Skeletal muscle satellite cell (primary cell): Measurements from ENCODE around the gene ZNF174. TPM values are rescaled to one million over a fixed set of nuclear protein-coding genes. Genes with fewer than 3 reads are reported as not detected.

Experiments used
- H3K27me3 ChIP-seq: 2 replicates; pipeline ENCODE4 v1.7.0; 2013; ENCODE audit warnings: low read length; ENCODE audit not compliant: control insufficient read depth, insufficient read depth
- H3K36me3 ChIP-seq: 2 replicates; pipeline ENCODE4 v1.7.0; 2013; ENCODE audit warnings: mild to moderate bottlenecking, control low read depth, low read length; ENCODE audit not compliant: insufficient read depth
- H3K4me1 ChIP-seq: 2 replicates; pipeline ENCODE4 v1.7.0; 2013; ENCODE audit warnings: low read length; ENCODE audit not compliant: control insufficient read depth, insufficient read depth
- H3K4me2 ChIP-seq: 2 replicates; pipeline ENCODE4 v1.7.0; 2013; ENCODE audit warnings: mild to moderate bottlenecking, low read length
- H3K4me3 ChIP-seq: 2 replicates; pipeline ENCODE4 v1.7.0; 2013; ENCODE audit warnings: low read length
- H3K9ac ChIP-seq: 2 replicates; pipeline ENCODE4 v1.7.0; 2013; ENCODE audit warnings: mild to moderate bottlenecking, low read depth, low read length, moderate library complexity
- H3K9me3 ChIP-seq: replicated peaks from 2 replicates; pipeline ENCODE4 v1.7.0; 2013; ENCODE audit warnings: mild to moderate bottlenecking, control low read depth, low read length
- total RNA-seq: library from RNA; depleted of rRNA; stranded (reverse); fragments of >200 nt; gene quantifications from 2 replicates; pipeline ENCODE4 v1.2.3, GENCODE V29; 2012; rRNA removed

The ZNF174 gene
- total RNA-seq: 6.3 and 7.4 TPM in 2 replicates

DNA sequence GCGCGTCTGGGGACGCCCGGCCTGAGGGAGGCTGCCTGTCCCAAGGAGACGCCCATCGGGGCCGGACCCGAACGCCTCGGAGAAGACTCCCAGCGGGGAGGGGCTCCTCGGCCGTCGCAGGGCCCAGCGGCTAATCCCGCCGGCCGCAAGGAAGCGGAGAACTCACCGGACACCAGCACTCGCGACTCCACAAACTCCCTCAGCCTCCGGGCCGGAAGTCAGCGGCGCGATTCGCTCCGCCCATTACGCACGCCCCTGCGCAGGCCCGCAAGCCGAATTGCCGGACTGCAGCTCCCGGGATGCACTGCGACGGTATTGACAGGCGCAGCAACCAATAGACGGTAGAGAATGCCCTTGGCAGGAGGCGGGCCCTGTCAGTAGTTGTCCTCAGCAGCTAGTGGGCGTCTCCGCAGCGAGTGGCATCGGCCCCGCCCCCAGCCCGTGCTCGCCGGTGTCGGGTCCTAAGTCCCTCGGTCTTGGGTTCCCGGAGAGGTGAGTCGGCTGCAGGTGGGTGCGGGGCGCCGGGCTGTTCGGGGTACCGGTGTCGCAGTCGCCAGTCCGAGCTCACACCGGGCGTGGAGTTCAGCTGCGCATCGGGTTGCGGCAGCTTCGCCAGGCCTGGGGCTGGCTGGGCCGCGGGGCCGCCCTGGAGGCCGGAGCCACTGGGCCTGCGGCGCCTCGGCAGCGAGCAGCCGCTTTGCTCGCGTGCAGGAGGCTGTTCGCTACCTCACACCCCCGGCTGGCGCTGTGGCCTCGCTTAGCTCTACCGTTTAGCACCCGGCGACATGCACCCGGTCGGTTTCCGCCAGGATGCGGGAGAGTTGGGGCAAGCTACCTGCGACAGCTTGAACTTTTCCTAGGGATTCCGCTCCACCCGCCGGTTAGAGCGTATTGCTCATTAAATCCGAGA is at the start of gene ZNF174, which contains the start of gene ZSCAN32:
Gene ZNF174 (plus strand): TSS at position 437 of the 910 bp plus-strand sequence. CDS start 790 bp downstream, outside the sequence.
Gene ZSCAN32 (minus strand): TSS at position 226 of the 910 bp plus-strand sequence. CDS start 3,447 bp downstream, outside the sequence.
- Histone ChIP-seq H3K9me3 (peaks cover 1% of the 10 kb centered on the region), H3K27me3 (no peaks in the 10 kb centered on the region), H3K36me3 (peaks cover 51% of the 10 kb centered on the region), H3K4me2 (peak within 1 kb of the TSS; percentile 93), H3K9ac (peak within 1 kb of the TSS; percentile 92), H3K4me1 (peaks cover 3% of the 10 kb centered on the region), H3K4me3 (peak within 1 kb of the TSS; percentile 84)

DNA sequence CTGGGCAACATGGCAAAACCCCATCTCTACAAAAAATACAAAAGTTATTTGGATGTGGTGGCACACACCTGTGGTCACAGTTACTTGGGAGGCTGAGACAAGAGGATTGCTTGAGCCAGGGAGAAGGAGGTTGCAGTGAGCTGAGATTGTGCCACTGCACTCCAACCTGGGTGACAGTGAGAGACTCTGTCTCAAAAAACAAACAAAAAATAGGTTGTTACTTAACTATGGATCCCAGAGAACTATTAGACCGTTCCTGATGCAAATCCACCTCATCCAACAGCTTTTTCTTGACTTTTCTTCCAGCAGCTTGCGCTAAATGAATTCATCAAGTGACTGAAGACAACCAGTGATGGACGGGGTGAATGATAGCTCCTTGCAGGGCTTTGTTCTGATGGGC is 45.4 kb upstream of the ZNF174 start, which contains the start of gene OR2C1:
Gene OR2C1 (plus strand): TSS at position 301 of the 400 bp plus-strand sequence. CDS start 52 bp downstream, at position 353.
- Histone ChIP-seq H3K4me3 (no peak within 1 kb of the TSS), H3K4me1 (peaks cover 7% of the 10 kb centered on the region), H3K9ac (no peak within 1 kb of the TSS), H3K36me3 (no peaks in the 10 kb centered on the region), H3K27me3 (peaks cover 3% of the 10 kb centered on the region), H3K9me3 (no peaks in the 10 kb centered on the region), H3K4me2 (no peak within 1 kb of the TSS)

- H3K36me3 ChIP-seq: no peaks in the 10 kb centered on the region
- H3K4me3 ChIP-seq: no peak overlapping the region
- H3K9me3 ChIP-seq: no peaks in the 10 kb centered on the region
- peaks cover 3% of the 10 kb centered on the region for H3K27me3 ChIP-seq
- H3K9ac ChIP-seq: no peak overlapping the region
- no peak overlapping the region for H3K4me2 ChIP-seq
- H3K4me1 ChIP-seq: peaks cover 7% of the 10 kb centered on the region
Measured at GRCh38 chr16:3356118-3356517, 44.9 kb upstream of the ZNF174 start.

- no peak overlapping the region for H3K4me2 ChIP-seq
- no peaks in the 10 kb centered on the region for H3K27me3 ChIP-seq
- H3K4me3 ChIP-seq: no peak overlapping the region
- peaks cover 7% of the 10 kb centered on the region for H3K4me1 ChIP-seq
- H3K36me3 ChIP-seq: no peaks in the 10 kb centered on the region
- no peak overlapping the region for H3K9ac ChIP-seq
- H3K9me3 ChIP-seq: no peaks in the 10 kb centered on the region
Measured at GRCh38 chr16:3358871-3359270, 42.1 kb upstream of the ZNF174 start.

GRCh38 chr16:3362931-3363330 is 38.1 kb upstream of the ZNF174 start:
- Histone ChIP-seq H3K27me3 (no peaks in the 10 kb centered on the region), H3K4me2 (no peak overlapping the region), H3K4me1 (peaks cover 9% of the 10 kb centered on the region), H3K4me3 (no peak overlapping the region), H3K9ac (no peak overlapping the region), H3K9me3 (no peaks in the 10 kb centered on the region), H3K36me3 (no peaks in the 10 kb centered on the region)

DNA sequence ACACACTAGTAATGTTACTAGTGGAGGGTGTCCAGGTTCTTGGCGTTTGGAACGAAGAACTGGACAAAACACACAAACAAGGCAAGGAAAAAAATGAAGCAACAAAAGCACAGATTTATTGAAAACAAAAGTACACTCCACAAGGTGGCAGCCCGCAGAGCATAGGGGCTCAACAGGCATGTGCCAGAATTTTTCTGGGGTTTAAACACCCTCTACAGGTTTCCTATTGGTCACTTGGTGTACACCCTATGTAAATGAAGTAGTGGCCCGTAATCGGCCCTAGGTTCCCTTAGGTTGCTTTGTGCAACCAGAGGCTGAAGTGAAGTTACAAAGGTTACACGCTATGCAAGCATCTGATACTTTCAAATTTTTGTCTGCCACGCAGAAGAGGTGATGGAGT is 37.2 kb upstream of the ZNF174 start:
- no peaks in the 10 kb centered on the region for H3K36me3 ChIP-seq

DNA sequence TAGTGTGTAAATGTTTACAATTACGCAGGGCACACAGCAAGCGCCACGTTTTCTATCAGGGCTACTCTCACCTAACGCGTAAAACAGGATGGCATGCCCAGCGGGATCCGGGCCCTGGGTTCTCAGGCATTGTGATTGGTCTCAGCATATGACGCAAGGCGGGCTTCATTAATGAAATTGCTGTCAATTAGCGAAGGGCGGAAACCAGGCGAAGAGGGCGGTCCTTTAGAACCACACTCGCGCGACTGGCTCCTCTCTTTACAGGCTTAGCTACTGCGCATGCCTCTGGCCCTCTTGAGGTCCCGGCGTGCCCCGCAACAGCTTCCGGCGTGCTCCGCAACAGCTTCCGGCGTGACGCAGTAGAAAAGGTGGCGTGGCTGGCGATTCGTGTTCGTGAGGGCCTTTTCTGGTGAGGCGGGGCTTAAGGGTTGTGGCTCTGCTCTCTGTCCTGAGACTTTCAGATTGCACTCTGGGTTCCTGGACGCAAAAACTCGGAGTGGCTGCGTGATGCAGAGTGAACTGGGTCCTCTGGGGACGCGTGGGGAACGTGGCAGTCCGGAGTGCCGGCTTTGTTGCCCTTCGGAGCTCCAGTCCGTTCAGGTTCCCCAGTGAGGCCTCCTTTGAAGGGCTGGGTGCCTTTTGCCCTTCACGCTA is 36.1 kb upstream of the ZNF174 start:
- peak overlapping the region; percentile 82 for H3K9ac ChIP-seq

More for the DNA sequence above, 37.2 kb upstream of the ZNF174 start:
- H3K4me1 ChIP-seq: peaks cover 9% of the 10 kb centered on the region
- H3K9ac ChIP-seq: no peak overlapping the region
- no peak overlapping the region for H3K4me2 ChIP-seq
- no peaks in the 10 kb centered on the region for H3K9me3 ChIP-seq
- H3K27me3 ChIP-seq: no peaks in the 10 kb centered on the region
- H3K4me3 ChIP-seq: no peak overlapping the region

DNA sequence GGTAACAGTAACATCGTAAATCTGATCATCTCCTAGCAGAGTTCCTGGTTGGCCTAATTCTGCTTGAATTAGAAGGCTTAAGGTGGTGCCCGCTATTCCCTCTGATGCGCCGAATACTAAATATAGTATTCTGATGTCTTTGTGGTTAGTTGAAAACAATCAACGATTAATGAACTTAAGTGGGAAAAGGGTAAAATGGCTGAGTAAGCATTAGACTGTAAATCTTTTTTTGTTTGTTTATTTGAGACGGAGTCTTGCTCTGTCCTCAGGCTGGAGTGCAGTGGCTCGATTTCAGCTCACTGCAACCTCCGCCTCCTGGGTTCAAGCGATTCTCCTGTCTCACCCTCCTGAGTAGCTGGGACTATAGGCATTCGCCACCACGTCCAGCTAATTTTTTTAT is 31.9 kb upstream of the ZNF174 start:
- H3K27me3 ChIP-seq: no peaks in the 10 kb centered on the region
- no peaks in the 10 kb centered on the region for H3K9me3 ChIP-seq
- no peaks in the 10 kb centered on the region for H3K36me3 ChIP-seq
- no peak overlapping the region for H3K4me2 ChIP-seq
- no peak overlapping the region for H3K9ac ChIP-seq
- H3K4me3 ChIP-seq: no peak overlapping the region
- H3K4me1 ChIP-seq: peaks cover 3% of the 10 kb centered on the region

More for the DNA sequence above, 36.1 kb upstream of the ZNF174 start:
- peak overlapping the region; percentile 81 for H3K4me2 ChIP-seq
- peak overlapping the region; percentile 72 for H3K4me3 ChIP-seq
- no peaks in the 10 kb centered on the region for H3K36me3 ChIP-seq
- no peaks in the 10 kb centered on the region for H3K27me3 ChIP-seq
- H3K9me3 ChIP-seq: no peaks in the 10 kb centered on the region
- H3K4me1 ChIP-seq: peaks cover 3% of the 10 kb centered on the region

DNA sequence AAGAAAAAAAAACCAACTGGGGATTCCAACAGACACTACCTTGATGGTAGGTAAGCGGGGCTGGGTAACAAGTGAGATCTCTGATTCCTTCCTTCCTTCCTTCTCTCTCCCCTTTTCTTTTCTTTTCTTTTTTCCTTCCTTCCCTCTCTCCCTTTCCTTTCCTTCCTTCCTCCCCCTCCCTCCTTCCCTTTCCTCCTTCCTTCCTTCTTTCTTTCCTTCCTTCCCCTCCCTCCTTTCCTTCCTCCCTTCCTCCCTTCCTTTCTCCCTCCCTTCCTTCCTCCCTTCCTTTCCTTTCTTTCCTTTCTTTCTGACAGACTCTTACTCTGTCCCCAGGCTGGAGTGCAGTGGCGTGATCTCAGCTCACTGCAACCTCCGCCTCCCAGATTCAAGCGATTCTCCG is 25.3 kb upstream of the ZNF174 start:
- Histone ChIP-seq H3K4me3 (no peak overlapping the region), H3K4me1 (no peaks in the 10 kb centered on the region), H3K4me2 (no peak overlapping the region), H3K9me3 (peaks cover 8% of the 10 kb centered on the region), H3K36me3 (peaks cover 7% of the 10 kb centered on the region), H3K9ac (no peak overlapping the region), H3K27me3 (no peaks in the 10 kb centered on the region)

DNA sequence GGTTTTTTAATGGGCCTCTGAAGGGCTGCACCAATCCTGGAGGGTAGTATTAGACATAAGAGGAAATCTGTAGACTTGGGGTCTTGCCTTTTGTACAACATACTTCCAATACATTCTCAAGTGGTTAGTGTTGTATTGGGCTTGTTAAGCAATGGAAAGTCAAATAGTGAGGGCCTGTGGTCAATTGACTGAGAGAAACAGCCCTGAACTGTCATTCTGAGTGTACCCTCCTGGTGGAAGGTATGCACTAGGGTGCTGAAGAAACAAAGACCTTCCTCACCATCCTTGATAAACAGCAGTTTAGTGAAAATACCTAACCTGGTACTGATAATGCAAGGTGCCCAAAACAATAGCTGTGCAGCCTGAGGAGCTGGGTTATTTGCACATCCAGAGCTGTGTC is 23.1 kb upstream of the ZNF174 start:
- H3K4me2 ChIP-seq: no peak overlapping the region
- no peaks in the 10 kb centered on the region for H3K27me3 ChIP-seq
- H3K9me3 ChIP-seq: peaks cover 28% of the 10 kb centered on the region
- no peak overlapping the region for H3K9ac ChIP-seq
- H3K36me3 ChIP-seq: peaks cover 25% of the 10 kb centered on the region
- H3K4me1 ChIP-seq: no peaks in the 10 kb centered on the region
- no peak overlapping the region for H3K4me3 ChIP-seq

DNA sequence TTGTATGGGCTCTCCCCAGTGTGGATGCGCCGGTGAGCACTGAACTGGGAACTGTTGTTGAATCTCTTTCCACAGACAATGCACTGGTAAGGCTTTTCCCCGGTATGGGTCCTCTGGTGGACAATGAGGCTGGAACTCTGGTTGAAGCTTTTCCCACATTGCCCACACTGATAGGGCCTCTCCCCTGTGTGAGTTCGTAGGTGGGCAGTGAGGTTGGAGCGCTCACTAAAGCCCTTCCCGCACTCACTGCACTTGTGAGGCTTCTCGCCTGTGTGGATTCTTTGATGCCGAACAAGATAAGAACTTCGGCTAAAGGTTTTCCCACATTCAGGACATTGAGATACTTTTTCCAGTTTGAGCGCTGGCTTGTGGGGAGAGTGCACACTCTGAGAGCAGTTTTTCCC is 18.0 kb upstream of the ZNF174 start:
- Histone ChIP-seq H3K4me1 (no peaks in the 10 kb centered on the region), H3K36me3 (peaks cover 61% of the 10 kb centered on the region), H3K4me3 (peak overlapping the region; percentile 27), H3K4me2 (no peak overlapping the region), H3K9me3 (peaks cover 49% of the 10 kb centered on the region), H3K9ac (no peak overlapping the region), H3K27me3 (no peaks in the 10 kb centered on the region)
